CD4-positive, alpha-beta T cell treated with Interleukin-17A for 1 hour (primary cell): ENCODE data around the gene ZG16B.

Experiments used
- DNase-seq: peaks from one replicate; pipeline ENCODE4 v3.0.0-alpha.2; 2020

The ZG16B gene, protein sequence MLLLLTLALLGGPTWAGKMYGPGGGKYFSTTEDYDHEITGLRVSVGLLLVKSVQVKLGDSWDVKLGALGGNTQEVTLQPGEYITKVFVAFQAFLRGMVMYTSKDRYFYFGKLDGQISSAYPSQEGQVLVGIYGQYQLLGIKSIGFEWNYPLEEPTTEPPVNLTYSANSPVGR

DNA sequence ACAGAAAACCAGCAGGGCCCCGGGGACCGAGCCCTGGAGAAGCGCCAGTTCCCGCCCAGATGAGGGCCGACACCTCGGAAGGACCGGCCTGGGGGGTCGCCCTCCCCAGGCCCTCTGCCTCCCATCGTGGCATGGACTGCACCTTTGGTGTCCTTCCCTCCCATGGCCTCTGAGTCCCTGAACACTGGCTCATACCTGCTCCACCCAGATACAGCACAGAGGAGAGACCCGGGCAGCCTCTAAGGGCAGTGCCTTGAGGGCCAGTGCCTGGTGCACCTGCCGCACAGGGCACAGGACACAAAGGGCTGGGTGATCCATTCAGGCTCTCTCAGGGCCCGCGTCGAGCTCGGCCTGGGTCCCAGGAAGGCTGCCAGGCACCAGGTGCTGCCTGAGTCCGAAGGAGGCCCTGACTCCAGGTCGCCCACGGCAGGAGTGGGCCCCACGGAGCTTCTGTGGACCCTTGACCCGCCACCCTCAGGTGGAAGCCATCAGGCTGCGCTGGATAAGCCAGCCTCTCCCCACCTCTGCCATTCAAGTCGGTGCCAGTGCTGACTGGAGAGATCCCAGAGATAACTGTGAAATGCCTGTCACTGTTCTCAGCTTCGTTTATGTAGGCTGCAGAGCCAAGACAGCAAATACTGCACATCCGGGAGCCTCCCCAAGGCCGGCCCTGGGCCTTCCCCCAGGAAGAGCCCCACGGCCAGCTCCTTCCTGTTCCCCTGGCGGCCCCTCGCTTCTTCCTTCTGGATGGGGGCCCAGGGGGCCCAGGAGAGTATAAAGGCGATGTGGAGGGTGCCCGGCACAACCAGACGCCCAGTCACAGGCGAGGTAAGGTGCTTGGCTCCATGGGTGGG, at the start of gene ZG16B:
ZG16B (plus strand) TSS at position 803 of the 854 bp plus-strand sequence. CDS start 139 bp downstream, outside the sequence.
- DNase-seq: no peak

DNA sequence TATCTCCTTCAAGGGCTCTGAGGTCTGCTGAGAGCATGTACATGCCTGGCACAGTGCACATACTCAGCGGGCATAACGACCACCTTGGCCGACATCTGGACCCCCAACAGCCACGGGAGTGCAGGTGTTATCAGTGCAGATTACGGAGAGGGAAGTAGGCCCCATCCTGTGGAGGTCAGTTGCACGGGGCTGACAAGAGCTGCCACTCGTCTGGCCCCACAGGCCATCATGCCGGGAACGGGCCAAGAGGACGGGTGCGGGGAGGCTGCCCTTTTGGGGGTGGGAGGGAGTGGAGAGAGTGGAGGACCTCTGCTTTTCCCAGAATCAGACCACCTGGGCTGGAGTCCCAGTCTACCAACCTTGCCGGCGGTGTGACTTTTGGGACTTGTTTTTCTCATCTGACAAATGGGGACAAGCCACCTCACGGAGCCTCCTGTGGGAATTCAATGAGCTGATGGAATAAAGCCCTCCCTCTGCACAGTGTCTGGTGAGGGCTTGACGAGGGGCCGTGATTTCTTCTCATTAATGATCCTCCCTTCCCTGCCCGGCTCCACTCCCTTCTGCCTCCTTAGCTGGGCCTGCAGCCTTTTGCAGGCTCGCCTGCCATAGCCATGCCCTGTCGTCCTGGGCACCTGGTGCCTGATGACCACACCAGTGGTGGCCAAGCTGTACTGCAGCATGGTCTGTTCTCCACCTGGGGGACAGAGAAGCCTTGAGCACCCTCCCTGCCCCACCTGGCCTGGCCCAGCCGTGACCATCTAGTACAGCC, 47.3 kb upstream of the ZG16B start:
- DNase-seq: no peak

DNA sequence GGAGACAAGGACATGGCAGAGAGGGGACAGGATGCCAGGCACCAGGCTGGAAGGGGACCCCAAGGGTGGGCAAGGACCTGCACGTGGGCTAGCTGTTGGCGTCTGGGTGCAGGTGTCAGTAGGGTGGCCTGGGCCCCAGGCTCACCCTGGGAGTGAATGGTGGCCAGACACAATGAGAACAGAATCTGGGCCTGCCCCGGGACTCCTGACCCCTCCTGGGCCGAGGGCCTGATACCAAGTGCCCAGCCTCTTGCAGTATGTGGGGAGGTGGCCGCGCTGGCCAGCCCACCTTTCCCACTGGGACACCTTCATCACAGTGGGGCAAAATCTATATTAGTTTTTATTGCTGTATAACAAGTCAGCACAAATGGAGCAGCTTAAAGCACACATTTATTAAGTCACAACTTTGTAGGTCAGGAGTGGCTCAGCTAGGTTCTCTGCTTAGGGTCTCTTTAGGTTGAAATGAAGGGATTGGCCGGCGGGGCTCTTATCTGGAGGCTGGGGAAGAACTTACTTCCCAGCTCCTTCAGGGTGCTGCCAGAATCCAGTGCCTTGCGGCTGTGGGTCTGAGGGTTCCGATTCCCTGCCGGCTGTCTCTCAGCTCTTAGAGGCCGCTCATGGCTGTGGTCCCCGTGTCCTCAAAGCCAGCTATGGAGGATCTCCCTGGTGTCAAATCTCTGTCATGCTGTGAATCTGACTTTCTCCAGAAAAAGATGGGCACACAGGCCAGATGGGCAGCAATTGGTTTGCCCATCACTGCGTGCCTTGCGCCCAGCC, 46.3 kb upstream of the ZG16B start:
- no peak for DNase-seq

DNA sequence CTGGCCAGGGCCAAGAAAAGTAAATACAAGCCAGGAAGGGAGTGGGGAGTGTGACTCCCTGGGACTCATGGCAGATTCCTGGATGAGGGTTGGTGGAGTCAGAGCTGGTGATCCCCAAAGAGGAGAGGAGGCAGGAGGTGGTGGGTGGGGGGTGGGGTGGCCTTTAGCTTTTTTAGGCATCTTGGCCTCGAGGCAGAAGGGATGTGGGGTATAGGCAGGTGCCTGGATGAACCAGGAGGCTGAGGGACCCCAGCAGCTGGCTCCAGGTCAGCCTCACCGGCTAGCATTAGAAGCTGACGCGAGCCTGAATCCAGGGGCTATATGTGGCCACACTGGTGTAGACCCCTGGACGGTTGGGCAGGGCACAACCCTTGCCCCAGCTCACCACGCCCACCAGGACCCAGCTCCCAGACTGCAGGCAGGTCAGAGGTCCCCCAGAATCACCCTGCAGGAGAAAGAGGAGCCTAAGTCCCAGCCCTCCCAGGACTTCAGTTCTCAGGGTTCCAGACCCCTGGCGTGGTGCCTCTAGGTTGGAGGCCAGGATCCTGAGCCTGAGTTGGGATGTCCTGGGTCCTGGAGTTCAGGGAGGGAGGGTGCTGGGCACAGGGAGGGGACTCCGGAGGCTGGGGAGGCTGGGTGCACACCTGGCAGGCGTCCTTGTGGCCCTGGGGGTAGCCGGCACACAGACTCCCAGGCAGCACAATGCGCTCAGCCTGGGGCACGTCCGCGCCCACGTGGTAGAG, 45.6 kb upstream of the ZG16B start:
- no peak for DNase-seq

DNA sequence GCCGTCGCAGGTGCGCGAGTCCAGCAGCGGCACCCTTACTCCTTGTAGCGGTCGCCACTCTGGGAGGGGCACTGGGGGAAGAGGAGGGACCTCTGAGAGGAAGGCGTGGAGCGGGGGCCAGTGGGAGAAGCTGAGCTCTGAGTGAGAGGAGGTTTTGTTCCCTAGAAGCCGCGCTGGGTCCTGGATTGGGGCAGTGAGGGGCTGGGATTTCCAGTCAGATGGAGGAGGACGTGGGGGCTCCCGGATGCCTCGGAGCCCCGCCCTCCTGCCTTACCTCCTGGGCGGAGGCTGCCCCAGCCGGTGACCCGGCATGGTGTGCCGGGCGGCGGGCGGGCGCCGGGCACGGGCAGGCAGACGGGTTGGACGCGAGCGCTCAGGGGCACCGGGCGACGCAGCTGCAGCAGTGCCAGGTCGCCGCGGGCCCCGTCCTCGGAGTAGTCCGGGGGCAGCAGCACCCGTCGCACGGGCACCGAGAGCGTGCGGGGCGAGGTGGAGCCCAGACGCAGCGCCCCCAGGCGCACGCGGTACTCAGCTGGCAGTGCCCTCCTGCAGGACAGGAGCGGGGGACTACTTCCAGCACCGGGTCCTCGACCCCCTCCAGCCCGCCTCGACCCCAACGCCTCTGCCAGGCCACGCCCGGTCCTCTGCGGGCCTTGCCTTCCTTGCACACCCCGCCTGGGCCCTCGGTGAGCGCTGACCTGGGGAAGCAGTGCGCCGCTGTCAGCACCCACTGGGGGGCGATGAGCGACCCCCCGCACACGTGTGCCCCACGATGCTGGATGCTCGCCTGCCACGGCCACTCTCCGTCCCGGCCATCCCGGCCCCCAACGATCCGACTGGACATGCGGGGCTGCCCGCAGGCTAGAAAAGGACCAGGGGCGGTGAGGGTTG, 44.8 kb upstream of the ZG16B start:
- no peak for DNase-seq

DNA sequence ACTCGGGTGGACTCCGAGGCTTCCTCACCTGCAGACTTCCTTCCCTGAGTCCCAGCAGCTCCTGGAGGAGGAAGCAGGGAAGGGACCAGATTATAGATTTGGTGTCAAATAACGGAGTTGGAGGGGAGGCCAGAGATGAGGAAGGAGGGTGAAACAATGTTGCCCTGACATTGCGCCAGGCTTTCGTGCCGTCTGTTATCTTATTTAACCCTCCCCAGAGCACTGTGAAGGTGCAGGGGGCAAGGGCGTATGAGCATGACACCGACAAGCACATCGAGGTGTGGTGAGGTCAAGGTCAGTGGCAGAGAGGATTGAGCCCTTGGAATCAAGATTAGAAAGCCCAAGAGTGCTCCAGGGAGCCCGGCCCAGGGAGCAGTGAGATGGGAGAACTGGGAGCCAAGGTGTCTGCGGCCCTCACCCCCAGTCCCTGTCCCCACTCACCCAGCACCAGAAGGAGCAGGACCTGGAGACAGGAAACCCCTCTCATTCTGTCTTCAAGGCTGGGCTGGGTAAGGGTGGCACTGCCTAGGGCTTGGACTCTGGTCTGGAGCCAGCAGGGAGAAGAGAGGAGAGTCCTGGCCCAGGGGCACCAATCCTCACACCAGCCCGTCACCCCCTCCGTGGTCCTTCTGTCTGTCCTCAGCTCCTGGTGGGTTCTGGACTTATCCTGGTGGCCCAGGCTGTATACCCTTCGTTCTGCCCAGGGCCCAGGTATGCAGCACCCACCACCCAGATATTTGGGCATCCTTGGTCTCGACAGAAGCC, 43.9 kb upstream of the ZG16B start:
- no peak for DNase-seq

DNA sequence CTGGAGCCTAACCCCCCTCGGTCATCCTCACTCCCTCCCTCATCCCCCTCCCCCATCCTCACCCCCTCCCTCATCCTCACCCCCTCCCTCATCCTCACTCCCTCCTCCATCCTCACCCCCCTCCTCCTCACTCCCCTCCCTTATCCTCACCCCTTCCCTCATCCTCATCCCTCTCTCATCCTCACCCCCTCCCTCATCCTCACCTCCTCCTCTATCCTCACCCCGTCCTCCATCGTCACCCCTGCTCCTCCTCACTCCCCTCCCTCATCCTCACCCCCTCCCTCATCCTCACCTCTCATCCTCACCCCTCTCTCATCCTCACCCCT, 43.3 kb upstream of the ZG16B start:
- no peak for DNase-seq

DNA sequence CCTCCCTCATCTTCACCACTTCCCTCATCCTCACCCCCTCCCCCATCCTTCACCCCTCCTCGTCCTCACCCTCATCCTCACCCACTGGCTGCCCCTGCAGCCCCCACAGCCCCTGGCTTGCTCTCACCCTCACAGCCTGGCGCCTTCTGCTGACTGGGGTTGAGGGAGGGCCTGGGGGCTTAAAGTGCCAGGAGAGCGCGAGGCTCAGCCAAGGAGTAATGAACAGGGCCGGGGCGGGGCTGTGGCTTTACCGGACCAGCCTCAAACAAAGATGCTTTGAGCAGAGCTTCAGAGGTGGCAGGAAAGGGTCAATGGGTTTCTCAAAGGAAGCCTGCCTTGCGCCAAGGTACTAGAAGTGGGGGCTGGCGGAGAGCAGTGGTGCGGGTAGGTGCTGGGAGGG, 42.7 kb upstream of the ZG16B start, which contains the start of gene PRSS33:
PRSS33 (minus strand) TSS at position 155 of the 400 bp plus-strand sequence. CDS start 1,013 bp downstream, outside the sequence.
- DNase-seq: no peak

DNA sequence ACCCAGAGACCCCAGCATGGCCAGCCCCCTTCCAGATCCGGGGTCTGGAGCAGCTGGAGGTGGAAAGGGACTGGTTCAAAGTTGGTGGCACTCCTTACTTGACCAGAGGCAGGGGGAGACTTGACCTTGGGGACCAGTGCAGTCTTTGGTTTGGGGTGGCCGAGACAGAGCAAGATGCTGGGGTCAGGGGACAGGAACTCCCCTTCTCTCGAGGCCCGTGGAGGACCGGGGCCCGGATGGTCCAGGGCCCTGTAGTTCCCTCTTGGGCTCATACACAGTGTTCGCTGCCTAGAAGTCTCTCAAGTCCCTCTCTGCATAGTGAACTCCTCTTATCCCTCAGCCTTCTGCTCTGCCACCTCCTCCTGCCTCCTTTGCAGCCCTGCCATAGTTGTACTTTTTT, 42.1 kb upstream of the ZG16B start:
- no peak for DNase-seq

DNA sequence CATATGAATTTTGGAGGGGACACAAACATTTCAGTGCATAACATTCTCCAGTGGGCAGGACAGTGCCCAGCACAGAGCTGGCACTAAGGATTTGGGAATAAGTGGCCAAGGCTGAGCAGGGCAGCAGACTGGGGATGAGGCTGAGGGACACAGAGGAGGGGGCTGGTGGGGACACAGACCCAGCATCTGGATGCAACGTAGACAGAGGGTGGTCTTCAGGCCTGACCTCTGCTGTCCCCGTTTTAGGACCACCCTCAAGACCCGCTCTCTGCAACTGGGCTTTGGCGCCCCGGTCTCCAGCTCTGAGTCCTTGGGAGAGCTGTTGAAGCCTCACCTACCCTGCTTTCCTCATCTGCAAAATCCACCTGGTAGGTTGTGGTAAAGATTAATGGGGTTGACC, 39.5 kb upstream of the ZG16B start:
- no peak for DNase-seq

DNA sequence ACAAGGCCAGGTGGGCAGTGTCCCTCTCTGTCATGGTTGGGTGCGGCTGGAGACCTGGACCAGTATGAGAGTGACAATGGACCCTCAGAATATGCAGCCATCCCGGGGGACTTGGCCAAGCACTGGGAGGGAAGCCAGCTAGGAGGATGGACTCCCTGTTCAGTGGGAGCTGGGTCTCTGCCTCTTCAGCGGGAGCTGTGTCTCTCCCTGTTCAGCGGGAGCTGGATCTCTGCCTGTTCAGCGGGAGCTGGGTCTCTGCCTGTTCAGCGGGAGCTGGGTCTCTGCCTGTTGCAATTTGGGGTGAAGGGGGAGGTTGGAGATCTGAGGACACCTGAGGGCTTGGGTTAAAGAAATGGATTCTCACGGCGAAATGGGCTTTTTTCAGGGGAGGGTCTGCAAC, 38.9 kb upstream of the ZG16B start:
- DNase-seq: no peak

DNA sequence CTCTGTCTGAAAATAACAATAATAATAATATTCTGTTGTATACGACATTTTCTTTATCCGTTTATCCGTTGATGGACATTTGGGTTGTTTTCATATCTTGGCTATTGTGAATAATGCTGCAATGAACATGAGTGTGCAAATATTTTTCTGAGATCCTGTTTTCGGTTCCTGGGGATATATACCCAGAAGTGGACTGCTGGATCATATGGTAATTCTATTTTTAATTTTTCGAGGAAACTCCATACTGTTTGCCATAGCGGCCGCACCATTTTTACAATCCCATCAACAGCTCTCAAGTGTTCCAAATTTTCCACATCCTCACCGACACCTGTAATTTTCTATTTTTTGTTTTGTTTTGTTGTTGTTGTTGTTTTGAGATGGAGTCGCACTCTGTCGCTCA, 37.2 kb upstream of the ZG16B start:
- DNase-seq: no peak

DNA sequence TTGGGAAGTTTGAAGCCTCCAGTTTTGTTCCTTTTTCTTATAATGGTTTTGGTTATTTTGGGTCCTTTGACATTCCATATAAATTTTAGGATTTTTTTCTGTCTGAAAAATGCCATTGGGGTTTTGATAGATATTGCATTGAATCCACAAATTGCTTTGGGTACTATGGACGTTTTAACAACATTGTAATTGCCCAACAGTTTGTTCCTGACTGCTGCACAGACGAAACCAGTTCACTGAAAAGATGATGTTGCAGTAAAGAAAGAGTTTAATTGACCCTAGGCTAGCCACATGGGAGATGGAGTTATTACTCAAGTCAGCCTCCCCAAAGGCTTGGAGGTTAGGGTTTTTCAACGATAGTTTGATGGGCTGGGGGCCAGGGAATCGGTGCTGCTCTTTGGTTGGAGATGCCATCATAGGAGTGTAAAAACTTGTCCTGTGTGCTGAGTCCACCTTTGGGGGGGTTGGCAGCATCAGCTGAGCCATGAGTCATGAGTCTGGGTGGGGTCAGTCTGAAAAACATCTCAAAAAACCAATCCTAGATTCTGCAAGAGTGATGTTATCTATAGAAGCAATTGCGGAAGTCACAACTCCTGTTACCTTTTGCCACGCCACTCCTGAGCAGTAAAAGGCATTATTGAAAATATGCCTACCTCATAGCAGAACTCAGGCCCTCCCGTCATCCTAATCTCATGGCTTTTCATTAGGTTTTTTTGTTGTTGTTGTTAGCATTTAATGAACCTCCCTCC, 34.5 kb upstream of the ZG16B start:
- no peak for DNase-seq

DNA sequence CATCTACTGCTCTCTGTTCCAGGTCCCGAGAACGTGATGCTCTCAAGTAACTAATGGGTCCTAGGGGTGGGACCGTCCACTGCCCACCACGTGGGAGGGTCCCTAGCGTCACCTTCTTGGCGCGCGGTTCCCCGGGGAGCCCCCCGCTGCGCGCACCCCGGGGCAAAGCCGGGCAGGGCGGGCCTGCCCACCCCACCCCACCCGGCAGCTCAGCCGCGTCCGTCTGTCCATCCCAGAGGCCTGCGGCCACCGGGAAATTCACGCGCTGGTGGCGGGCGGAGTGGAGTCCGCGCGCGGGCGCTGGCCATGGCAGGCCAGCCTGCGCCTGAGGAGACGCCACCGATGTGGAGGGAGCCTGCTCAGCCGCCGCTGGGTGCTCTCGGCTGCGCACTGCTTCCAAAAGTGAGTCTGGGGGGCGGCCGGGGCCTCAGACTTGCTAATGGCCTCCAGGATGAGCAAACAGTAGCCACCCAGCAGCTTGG, 31.3 kb upstream of the ZG16B start:
- DNase-seq: no peak

DNA sequence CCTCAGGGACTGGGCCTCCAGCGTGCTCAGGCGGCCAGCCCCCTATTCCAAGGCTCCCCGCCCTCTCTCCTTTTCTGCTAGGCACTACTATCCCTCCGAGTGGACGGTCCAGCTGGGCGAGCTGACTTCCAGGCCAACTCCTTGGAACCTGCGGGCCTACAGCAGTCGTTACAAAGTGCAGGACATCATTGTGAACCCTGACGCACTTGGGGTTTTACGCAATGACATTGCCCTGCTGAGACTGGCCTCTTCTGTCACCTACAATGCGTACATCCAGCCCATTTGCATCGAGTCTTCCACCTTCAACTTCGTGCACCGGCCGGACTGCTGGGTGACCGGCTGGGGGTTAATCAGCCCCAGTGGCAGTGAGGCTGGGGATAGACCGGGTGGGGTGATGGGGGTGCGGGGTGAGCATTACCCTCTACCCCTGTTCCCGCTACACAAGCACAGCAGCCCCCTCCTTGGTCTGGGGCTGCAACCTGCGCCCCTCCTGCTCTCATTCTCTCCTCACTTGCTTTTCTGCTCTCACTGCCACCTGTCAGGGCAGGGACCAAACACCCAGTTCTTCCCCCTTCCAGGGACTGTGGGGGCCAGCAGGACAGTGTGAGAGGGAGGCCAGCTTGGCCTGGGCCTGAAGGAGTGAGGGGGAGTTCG, 30.8 kb upstream of the ZG16B start:
- no peak for DNase-seq

DNA sequence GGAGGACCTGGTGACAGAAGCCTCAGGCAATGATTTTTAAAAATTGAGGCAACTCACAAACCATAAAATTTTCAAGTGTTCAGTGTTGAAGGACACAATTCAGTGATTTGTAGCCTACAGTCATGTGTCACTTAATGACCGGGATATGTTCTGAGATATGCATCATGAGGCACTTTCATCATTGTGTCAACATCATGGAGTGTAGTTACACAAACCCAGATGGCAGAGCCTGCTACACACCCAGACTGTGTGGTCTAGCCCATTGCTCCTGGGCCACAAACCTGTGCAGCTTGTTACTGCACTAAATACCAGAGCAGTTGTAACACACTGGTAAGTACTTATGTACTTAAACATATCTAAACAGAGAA, 30.3 kb upstream of the ZG16B start:
- no peak for DNase-seq

DNA sequence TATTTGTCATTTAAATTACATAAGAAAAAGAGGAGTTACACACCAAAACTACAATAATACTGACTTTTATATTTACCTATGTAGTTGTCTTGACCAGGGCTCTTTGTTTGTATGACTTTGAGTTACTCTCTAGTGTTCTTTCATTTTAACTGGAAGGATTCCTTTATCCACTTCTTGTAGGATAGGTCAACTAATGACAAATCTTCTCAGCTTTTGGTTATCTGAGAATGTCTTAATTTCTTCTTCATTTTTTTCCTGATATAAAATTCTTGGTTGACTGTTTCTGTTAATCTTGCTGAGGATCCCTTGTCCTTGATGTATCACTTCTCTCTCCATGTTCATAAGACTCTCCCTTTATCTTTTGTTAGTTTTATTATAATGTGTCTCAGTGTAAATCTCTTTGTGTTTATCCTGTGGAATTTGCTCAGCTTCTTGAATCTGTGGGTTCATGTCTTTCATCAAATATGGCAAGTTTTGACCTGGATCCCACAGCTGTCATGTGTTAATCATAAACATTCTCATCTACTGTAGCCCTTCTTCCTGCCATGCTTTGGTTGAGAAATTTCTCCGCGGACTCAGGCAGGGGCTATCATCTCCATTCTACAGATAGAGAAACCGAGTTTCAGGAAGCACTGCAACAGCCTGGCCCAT, 26.4 kb upstream of the ZG16B start:
- no peak for DNase-seq

DNA sequence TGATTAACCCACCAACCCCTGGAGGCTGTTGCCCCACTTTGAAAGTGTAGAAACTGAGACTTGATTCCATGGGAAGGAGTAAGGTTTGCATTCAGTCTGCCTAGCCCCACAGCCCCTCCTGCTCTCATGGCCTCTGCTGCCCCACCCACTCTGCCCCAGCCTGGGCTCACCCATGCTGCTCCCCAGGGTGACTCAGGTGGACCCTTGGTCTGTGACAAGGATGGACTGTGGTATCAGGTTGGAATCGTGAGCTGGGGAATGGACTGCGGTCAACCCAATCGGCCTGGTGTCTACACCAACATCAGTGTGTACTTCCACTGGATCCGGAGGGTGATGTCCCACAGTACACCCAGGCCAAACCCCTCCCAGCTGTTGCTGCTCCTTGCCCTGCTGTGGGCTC, 25.4 kb upstream of the ZG16B start:
- no peak for DNase-seq

DNA sequence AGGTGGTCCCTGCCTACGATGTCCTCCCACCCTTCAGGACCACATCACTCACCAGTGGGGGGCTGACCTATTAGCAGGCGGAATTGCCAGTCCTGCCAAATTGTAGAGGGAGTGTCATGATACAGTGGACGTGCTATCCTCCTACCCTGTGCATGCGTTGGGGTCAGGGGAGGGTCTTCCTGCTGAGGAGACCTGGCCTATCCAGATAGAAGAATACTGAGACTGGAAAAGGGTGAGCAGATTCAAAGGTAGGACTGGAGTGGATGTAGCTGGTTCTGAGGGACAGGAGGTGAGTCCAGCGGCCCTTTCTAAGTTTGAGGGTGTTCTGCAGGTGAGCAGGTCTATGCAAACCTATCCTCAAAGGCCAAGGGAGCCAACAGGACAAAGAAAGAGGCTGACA, 23.8 kb upstream of the ZG16B start:
- DNase-seq: no peak
